Measurements from ENCODE around the gene SLAMF6.
A peak's percentile ranks its signal among the peaks of the same experiment; 100 is the strongest.
"Not testable (repeated sequence)": the region's sequence is repeated elsewhere in the genome, so short reads cannot be mapped to it uniquely, and the experiment has no call there.

SLAMF6 gene

DNA sequence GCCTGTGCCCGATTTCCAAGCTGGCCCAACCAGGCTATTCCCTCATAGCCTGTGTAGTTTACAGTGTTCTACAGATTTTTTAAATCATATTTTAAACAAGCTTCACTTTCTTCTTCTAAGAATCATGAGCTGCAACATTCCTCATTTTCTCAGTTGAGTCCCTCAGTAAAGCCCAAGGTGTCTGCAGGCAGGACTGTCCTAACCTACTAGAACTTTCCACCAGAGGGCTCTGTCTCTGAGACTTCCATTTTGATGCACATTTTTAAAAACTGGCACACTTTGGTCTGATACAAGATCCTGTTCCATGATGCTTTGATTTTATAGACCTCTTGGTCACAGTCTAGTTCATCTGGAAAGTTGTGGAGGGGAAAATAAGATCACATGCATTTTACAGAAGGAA lies 21.6 kb upstream of the SLAMF6 start:
- DNase-seq (ENCODE audit: extremely low read depth in 1 of 2, low read depth in 1 of 2): no peak

DNA sequence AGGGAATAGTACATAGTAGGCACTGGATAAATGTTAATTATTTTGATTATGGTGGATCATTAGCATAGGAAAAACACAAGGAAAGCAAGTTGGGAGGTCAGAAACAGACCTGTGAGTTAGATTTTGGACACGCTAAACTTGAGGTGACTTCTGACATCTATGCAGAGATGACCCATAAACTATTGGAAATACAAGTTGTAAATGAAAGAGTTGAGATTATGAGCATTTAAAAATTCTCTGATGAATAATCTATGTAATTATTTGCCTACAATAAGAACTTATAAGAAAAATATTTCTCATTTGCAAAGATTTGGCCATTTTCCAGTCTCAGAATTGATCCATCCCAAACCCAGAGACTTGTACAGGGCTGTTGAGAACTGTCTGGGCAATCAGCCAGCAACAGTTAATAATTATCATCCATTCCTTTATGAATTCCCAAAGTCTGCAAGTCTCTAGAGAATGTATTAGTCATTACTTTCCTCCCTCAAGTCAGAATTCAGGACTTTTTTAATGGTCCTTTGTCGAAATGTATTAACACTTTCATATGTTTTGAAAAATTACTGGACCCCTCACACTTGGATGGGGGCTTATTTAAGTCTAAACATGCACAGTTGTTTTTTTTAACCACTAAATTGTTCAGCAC lies 19.4 kb upstream of the SLAMF6 start:
- DNase-seq (ENCODE audit: extremely low read depth in 1 of 2, low read depth in 1 of 2): no peak

- DNase-seq (ENCODE audit: extremely low read depth in 1 of 2, low read depth in 1 of 2): no peak
These were observed 18.7 kb upstream of the SLAMF6 start for GRCh38 chr1:160541622-160542302.

DNA sequence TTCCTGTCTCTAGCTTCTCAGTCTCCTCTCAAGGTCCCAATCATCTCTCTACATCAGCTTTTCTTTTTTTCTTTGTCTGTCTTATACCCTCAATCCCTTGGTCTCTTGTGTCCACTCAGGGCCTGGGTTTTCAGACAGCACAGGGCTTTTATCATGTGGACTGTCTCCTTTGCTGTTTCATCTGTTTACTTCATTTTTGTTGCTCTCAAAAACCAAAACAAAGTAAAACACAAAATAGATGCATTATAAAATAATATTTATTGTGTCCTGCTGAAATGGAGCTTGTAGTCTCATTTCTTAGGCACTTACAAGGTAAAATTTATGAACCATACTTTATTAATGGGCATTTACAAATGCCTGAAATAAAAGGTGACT lies 17.8 kb upstream of the SLAMF6 start:
- no peak for DNase-seq (ENCODE audit: extremely low read depth in 1 of 2, low read depth in 1 of 2)

DNA sequence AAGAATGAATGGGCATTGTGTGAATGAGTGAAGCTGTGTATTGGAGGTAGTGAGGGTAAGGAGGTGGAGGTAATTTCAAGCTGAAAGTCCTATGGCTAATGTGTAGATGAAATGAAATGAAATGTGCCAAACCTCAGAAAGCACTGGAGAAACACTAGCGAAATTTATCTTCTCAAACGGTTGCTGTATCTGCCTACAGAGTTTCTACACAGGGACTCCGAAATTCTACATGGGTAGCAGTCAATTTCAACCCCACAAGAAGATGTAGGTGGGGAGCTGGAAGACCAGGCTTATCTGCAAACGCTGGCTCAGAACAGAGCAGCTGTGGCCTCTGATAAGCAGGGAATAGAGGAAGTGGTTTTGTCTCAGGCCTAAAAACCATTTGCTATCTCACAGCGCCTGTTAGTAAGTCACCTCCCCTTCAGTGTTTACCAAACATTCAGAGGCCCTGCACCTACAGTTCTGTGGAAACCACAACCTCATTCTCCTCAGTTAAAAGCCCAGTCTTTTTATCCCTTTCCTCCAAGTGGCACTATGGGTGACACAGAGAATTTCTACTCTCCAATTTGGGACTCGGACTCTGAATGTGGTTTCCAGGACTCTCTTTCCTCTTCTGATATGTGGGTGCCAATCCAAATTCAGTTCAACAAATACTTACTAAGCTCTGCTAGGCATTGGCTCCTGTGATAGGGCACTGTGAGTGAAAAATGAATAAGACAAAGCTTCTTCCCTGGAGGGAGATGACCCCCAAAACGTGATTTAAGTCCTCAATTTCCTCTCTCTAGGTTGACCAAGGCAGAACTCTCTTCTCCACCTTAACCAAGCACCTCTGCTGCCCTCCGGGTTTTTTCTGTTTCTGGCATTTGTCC lies 17.2 kb upstream of the SLAMF6 start:
- peak in 1 of 2 donors; percentile 45 for DNase-seq (ENCODE audit: extremely low read depth in 1 of 2, low read depth in 1 of 2)

GRCh38 chr1:160539684-160539989 lies 16.6 kb upstream of the SLAMF6 start:
- no peak for DNase-seq (ENCODE audit: extremely low read depth in 1 of 2, low read depth in 1 of 2)

GRCh38 chr1:160538985-160539651 lies 16.1 kb upstream of the SLAMF6 start:
- DNase-seq (ENCODE audit: extremely low read depth in 1 of 2, low read depth in 1 of 2): no peak

GRCh38 chr1:160537714-160538665 lies 14.9 kb upstream of the SLAMF6 start:
- no peak for DNase-seq (ENCODE audit: extremely low read depth in 1 of 2, low read depth in 1 of 2)

DNA sequence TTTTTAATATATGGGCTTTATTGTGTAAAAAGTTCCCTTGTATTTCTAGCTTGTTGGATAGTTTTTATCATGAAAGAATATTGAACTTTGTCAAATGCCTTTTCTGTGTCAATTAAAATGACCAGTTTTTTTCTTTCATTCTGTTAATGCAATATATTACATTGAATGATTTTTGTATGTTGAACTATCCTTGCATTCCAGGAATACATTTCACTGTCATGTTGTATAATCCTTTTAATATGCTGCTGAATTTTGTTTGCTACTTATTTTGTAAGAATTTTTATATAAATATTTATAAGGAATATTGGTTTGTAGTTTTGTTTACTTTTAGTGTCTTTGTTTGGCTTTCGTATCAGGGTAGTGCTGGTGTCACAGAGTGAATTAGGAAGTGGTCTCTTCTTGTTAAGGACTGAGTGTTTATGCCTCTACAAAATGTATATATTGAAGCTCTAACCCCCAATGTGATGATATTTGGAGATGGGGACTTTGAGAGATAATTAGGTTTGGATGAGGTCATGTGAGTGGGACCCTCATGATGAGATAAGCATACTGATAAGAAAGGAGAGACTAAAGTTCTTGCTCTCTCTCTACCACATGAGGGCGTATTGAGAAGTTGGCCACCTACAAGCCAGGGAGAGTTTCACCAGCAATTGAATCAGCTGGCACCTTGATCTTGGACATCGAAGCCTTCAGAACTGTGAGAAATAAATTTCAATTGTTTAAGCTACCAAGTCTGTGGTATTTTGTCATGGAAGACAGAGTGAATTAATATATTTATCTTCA lies 12.0 kb upstream of the SLAMF6 start:
- no peak for DNase-seq (ENCODE audit: extremely low read depth in 1 of 2, low read depth in 1 of 2)

DNA sequence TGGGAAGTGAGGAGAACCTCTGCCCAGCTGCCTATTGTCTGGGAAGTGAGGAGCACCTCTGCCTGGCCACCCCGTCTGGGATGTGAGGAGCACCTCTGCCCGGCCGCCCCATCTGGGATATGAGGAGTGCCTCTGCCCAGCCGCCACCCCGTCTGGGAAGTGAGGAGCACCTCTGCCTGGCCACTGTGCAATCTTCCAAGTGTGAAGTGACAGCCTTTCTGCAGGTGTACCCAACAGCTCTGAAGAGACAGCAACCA lies 9.4 kb upstream of the SLAMF6 start:
- not testable (repeated sequence) for DNase-seq (ENCODE audit: extremely low read depth in 1 of 2, low read depth in 1 of 2)

- not testable (repeated sequence) for DNase-seq (ENCODE audit: extremely low read depth in 1 of 2, low read depth in 1 of 2)
These were observed 8.9 kb upstream of the SLAMF6 start for GRCh38 chr1:160531809-160532556.

DNA sequence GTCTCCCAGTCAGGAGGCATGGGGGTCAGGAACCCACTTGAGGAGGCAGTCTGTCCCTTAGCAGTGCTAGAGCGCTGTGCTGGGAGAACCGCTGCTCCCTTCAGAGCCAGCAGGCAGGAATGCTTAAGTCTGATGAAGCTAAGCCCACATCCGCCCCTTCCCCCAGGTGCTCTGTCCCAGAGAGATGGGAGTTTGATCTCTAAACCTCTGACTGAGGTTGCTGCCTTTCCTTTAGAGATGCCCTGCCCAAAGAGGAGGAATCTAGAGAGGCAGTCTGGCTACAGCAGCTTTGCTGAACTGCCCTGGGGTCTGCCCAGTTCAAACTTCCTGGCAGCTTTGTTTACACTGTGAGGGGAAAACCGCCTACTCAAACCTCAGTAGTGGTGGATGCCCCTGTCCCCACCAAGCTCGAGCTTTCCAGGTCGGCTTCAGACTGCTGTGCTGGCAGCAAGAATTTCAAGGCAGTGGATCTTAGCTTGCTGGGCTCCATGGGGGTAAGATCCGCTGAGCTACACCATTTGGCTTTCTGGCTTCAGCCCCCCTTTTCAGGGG lies 6.4 kb upstream of the SLAMF6 start:
- DNase-seq (ENCODE audit: extremely low read depth in 1 of 2, low read depth in 1 of 2): not testable (repeated sequence)

GRCh38 chr1:160523789-160524188 lies 734 bp upstream of the SLAMF6 start:
- not testable (repeated sequence) for DNase-seq (ENCODE audit: extremely low read depth in 1 of 2, low read depth in 1 of 2)

- no peak for DNase-seq (ENCODE audit: extremely low read depth in 1 of 2, low read depth in 1 of 2)
These were observed 919 bp downstream of the SLAMF6 start for GRCh38 chr1:160522136-160522535.

- DNase-seq (ENCODE audit: extremely low read depth in 1 of 2, low read depth in 1 of 2): no peak
These were observed 1.5 kb downstream of the SLAMF6 start for GRCh38 chr1:160521554-160521953.

DNA sequence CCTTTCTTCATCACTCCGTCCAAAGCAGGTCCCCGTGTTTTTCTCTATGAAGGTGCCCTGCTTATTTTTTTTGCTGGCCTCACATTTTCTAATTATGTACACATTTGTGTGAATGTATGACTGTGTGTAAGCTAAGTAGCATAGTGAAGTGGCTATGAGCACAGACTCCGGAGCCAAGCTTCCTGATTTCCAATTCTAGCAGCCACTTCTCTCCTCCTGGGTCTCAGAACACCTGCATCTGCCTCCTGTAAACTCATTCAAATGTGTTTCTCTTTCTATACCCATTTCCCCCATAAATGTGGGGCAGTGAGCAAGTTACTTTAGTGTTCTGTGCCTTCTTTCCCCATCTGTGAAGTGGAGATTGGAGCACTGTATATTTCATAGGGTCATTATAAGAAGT lies 2.1 kb downstream of the SLAMF6 start:
- DNase-seq (ENCODE audit: extremely low read depth in 1 of 2, low read depth in 1 of 2): no peak

DNA sequence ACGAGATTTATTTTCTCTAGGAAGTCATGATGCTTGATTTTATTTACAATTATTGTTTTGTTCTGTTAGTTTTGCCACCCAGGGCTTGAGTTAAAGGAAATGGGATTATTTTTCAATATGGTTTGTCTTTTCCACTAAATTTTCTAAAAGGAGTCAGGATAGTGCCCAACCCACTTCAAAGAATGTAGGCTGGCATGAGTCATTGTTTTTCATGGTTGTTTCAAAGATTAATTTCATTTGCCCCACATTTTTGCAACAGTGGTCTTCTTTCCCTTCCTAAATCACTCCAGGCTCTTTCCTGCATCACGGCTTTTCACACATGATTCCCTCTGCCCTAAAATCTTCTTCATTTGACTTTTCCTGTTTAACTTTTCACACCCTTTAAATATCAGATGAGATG lies 2.5 kb downstream of the SLAMF6 start:
- no peak for DNase-seq (ENCODE audit: extremely low read depth in 1 of 2, low read depth in 1 of 2)

DNA sequence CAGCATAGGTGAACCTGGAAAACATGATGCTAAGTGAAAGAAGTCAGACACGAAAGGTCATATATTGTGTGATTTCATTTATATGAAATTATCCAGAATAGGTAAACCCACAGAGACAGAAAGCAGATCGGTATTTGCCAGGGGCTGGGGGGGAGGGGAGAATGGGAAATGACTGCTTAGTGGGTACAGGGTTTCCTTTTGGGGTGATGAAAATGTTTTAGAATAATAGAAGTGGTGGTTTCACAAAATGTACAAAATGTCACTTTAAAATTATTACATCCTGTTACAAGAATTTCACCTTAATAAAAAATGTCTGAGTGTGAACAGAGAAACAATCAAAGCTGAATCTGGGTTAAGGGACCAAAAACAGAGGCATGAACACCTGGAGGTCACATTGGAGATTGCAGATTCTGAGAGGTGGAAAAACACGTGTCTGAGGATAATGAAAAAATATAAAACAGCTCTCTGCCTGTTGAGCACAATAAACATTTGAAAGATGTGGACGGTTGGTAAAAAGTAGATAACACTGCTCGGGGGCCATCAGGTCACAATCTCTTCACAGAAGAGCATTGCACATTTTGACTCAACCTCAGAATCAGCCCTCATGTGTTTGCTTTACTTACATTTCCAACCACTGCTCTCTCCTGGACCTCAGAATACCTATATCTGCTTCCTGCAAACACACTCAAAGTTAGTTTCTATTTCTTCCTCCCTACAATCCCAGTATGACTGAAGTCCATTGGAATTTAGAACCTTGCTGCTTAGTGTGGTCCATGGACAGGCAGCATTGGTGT lies 3.2 kb downstream of the SLAMF6 start:
- peak in 1 of 2 donors; percentile 31 for DNase-seq (ENCODE audit: extremely low read depth in 1 of 2, low read depth in 1 of 2)

All from stimulated activated CD8-positive, alpha-beta memory T cell treated with anti-CD3 and anti-CD28 coated beads, Interleukin-7, amount 100 ng/mL, for 48 hours (primary cell).